GM23338 (cell line): Measurements from ENCODE around the gene NTRK1. TPM values are rescaled to one million over a fixed set of nuclear protein-coding genes. Genes with fewer than 3 reads are reported as not detected.
A peak's percentile ranks its signal among the peaks of the same experiment; 100 is the strongest.

Source experiments
- ATAC-seq: fragments of 200-7000 bp; cut with Tn5 transposase; 3 replicates; pipeline ENCODE4 v1.9.1; 2020
- DNase-seq: peaks from one replicate; pipeline ENCODE4 v3.0.0-alpha.2; 2015; ENCODE audit warnings: low spot score
- H2AFZ ChIP-seq: fragments of 200-600 bp; sonication (generic); 2 replicates; pipeline ENCODE4 v1.8.0; 2016; ENCODE audit warnings: antibody characterized with exemption, mild to moderate bottlenecking, moderate library complexity
- H3F3A ChIP-seq: fragments of 200-600 bp; sonication (generic); replicated peaks from 2 replicates; pipeline ENCODE4 v1.8.0; 2017; ENCODE audit warnings: antibody characterized with exemption, mixed run types, low read depth
- H3K27ac ChIP-seq: fragments of 200-600 bp; sonication (generic); 2 replicates; pipeline ENCODE4 v1.6.1; 2016; ENCODE audit warnings: low read depth
- H3K27me3 ChIP-seq: fragments of 200-600 bp; sonication (generic); 2 replicates; pipeline ENCODE4 v1.8.0; 2016; ENCODE audit warnings: mild to moderate bottlenecking, mixed run types, moderate library complexity; ENCODE audit not compliant: insufficient read depth
- H3K36me3 ChIP-seq: fragments of 200-600 bp; sonication (generic); 2 replicates; pipeline ENCODE4 v1.8.0; 2016; ENCODE audit warnings: mild to moderate bottlenecking; ENCODE audit not compliant: insufficient read depth
- H3K4me1 ChIP-seq: fragments of 200-600 bp; sonication (generic); 2 replicates; pipeline ENCODE4 v1.8.0; 2016; ENCODE audit warnings: mild to moderate bottlenecking, moderate library complexity; ENCODE audit not compliant: insufficient read depth
- H3K4me2 ChIP-seq: fragments of 200-600 bp; sonication (generic); 2 replicates; pipeline ENCODE4 v1.7.1; 2017; ENCODE audit warnings: mixed run types
- H3K4me3 ChIP-seq: fragments of 200-600 bp; sonication (generic); 2 replicates; pipeline ENCODE4 v1.6.1; 2016; ENCODE audit warnings: mixed run types
- H3K79me2 ChIP-seq: fragments of 200-600 bp; sonication (generic); replicated peaks from 2 replicates; pipeline ENCODE4 v1.8.0; 2017; ENCODE audit warnings: mild to moderate bottlenecking; ENCODE audit not compliant: insufficient read depth
- H3K9me2 ChIP-seq: fragments of 200-600 bp; sonication (generic); 2 replicates; pipeline ENCODE4 v1.8.0; 2017; ENCODE audit not compliant: insufficient read depth
- H4K20me1 ChIP-seq: fragments of 200-600 bp; sonication (generic); replicated peaks from 2 replicates; pipeline ENCODE4 v1.8.0; 2017; ENCODE audit warnings: mild to moderate bottlenecking; ENCODE audit not compliant: insufficient read depth
- H3K27ac Mint-ChIP-seq: 2 replicates; pipeline ENCODE4 v1.8.0; 2020; ENCODE audit warnings: inconsistent platforms, mild to moderate bottlenecking, moderate library complexity, mixed read lengths
- H3K27me3 Mint-ChIP-seq: 3 replicates; pipeline ENCODE4 v1.8.0; 2022; ENCODE audit warnings: low read depth, mild to moderate bottlenecking, moderate library complexity, mixed read lengths, inconsistent platforms; ENCODE audit not compliant: insufficient read depth, poor library complexity
- H3K36me3 Mint-ChIP-seq: 3 replicates; pipeline ENCODE4 v1.8.0; 2021; ENCODE audit warnings: low read depth, mild to moderate bottlenecking, inconsistent platforms, moderate library complexity, mixed read lengths
- H3K4me1 Mint-ChIP-seq: 3 replicates; pipeline ENCODE4 v1.8.0; 2020; ENCODE audit warnings: mild to moderate bottlenecking, inconsistent platforms, mixed read lengths
- H3K4me3 Mint-ChIP-seq: 3 replicates; pipeline ENCODE4 v1.8.0; 2021; ENCODE audit warnings: moderate library complexity, mild to moderate bottlenecking, inconsistent platforms, mixed read lengths
- H3K9me3 Mint-ChIP-seq: 3 replicates; pipeline ENCODE4 v1.8.0; 2020; ENCODE audit warnings: moderate library complexity, mild to moderate bottlenecking, inconsistent platforms, mixed read lengths
- CREB1 ChIP-seq: fragments of 250-450 bp; sonication (Bioruptor Pico); IDR thresholded peaks from 2 replicates; pipeline ENCODE4 v1.5.0; 2020; ENCODE audit warnings: low read depth, mild to moderate bottlenecking, moderate library complexity
- EZH2 ChIP-seq: fragments of 200-600 bp; sonication (generic); IDR thresholded peaks from one replicate; pipeline ENCODE4 v1.8.0; 2017; ENCODE audit warnings: antibody characterized with exemption, mild to moderate bottlenecking, low read depth; ENCODE audit not compliant: unreplicated experiment
- EZH2phosphoT487 ChIP-seq: fragments of 200-600 bp; sonication (generic); IDR thresholded peaks from one replicate; pipeline ENCODE4 v1.8.1; 2018; ENCODE audit warnings: antibody characterized with exemption; ENCODE audit not compliant: unreplicated experiment
- JUNB ChIP-seq: IDR thresholded peaks from one replicate; pipeline ENCODE4 v1.6.1; 2016; ENCODE audit warnings: antibody characterized with exemption; ENCODE audit not compliant: unreplicated experiment
- NANOG ChIP-seq: IDR thresholded peaks from 2 replicates; pipeline ENCODE4 v1.6.1; 2016; ENCODE audit warnings: antibody characterized with exemption, borderline replicate concordance
- POLR2AphosphoS5 ChIP-seq: IDR thresholded peaks from 2 replicates; pipeline ENCODE4 v1.6.1; 2016; ENCODE audit warnings: antibody characterized with exemption, low read depth
- STAT1 ChIP-seq: IDR thresholded peaks from one replicate; pipeline ENCODE4 v1.6.1; 2016; ENCODE audit warnings: antibody characterized with exemption; ENCODE audit not compliant: unreplicated experiment
- ZNF114 ChIP-seq: fragments of 250-450 bp; sonication (Bioruptor Pico); IDR thresholded peaks from 2 replicates; pipeline ENCODE4 v1.5.0; 2020; ENCODE audit warnings: mild to moderate bottlenecking, moderate library complexity
- polyA plus RNA-seq: library from polyadenylated mRNA; unstranded; fragments of >200 nt; fragmentation: Nextera tagmentation; extraction: Ambion mirVana; gene quantifications from 2 replicates; pipeline ENCODE4 v1.2.1, GENCODE V29; 2016
- total RNA-seq: library from RNA; depleted of rRNA; stranded (reverse); fragments of >200 nt; shearing (Covaris generic); gene quantifications from 2 replicates; pipeline ENCODE4 v1.2.3, GENCODE V29; 2014
- TF ChIP-seq, protein P1 (sequence below): IDR thresholded peaks from 2 replicates; pipeline ENCODE4 v1.6.1; 2016; ENCODE audit warnings: antibody characterized with exemption
- TF ChIP-seq, protein P2 (sequence below), 2 experiments: fragments of 200-600 bp in 1 of 2; sonication (generic) in 1 of 2; conservative IDR thresholded peaks; 2 replicates each; pipeline versions ENCODE4 v1.5.1 to v1.6.1; 2016 to 2017; ENCODE audit warnings: antibody characterized with exemption in 2 of 2, low read depth in 2 of 2, mild to moderate bottlenecking in 2 of 2, moderate library complexity in 1 of 2

NTRK1 gene
- total and polyA plus RNA-seq, 2 experiments from 2014 or later = 0.42 to 0.45 TPM

- Histone ChIP-seq H4K20me1 (no peaks in the 10 kb centered on the region), H3K4me1 (no peaks in the 10 kb centered on the region), H3K27me3 (peaks cover 16% of the 10 kb centered on the region; the same call in 1 of the 2 replicates), H3K27ac (no peak overlapping the region), H3K36me3 (no peaks in the 10 kb centered on the region), H3K4me3 (no peak overlapping the region), H2AFZ (no peak overlapping the region), H3K4me2 (no peak overlapping the region), H3K9me2 (no peaks in the 10 kb centered on the region), H3F3A (no peaks in the 10 kb centered on the region), H3K79me2 (no peaks in the 10 kb centered on the region)
- Mint-ChIP-seq H3K4me3 (no peak overlapping the region), H3K27me3 (peaks cover 10% of the 10 kb centered on the region), H3K4me1 (no peaks in the 10 kb centered on the region), H3K27ac (no peak overlapping the region), H3K36me3 (no peaks in the 10 kb centered on the region), H3K9me3 (no peaks in the 10 kb centered on the region)
- TF ChIP-seq NANOG (no peak), ZNF114 (CRISPR knock-in tag) (no peak), JUNB (no peak), EZH2phosphoT487 (no peak), STAT1 (no peak), POLR2AphosphoS5 (no peak), EZH2 (no peak)
- TF ChIP-seq, protein P1, sequence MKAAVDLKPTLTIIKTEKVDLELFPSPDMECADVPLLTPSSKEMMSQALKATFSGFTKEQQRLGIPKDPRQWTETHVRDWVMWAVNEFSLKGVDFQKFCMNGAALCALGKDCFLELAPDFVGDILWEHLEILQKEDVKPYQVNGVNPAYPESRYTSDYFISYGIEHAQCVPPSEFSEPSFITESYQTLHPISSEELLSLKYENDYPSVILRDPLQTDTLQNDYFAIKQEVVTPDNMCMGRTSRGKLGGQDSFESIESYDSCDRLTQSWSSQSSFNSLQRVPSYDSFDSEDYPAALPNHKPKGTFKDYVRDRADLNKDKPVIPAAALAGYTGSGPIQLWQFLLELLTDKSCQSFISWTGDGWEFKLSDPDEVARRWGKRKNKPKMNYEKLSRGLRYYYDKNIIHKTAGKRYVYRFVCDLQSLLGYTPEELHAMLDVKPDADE = no peak
- TF ChIP-seq, protein P2, sequence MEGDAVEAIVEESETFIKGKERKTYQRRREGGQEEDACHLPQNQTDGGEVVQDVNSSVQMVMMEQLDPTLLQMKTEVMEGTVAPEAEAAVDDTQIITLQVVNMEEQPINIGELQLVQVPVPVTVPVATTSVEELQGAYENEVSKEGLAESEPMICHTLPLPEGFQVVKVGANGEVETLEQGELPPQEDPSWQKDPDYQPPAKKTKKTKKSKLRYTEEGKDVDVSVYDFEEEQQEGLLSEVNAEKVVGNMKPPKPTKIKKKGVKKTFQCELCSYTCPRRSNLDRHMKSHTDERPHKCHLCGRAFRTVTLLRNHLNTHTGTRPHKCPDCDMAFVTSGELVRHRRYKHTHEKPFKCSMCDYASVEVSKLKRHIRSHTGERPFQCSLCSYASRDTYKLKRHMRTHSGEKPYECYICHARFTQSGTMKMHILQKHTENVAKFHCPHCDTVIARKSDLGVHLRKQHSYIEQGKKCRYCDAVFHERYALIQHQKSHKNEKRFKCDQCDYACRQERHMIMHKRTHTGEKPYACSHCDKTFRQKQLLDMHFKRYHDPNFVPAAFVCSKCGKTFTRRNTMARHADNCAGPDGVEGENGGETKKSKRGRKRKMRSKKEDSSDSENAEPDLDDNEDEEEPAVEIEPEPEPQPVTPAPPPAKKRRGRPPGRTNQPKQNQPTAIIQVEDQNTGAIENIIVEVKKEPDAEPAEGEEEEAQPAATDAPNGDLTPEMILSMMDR (conservative IDR thresholded peaks at IDR 0.05; ENCODE audit: low read depth in 2 of 2) = no peak; a peak in 1 of 4 replicates
- ATAC-seq (peak; percentile 69), DNase-seq (peak; percentile 40)
Measured at GRCh38 chr1:156832434-156832833, 28.2 kb upstream of the NTRK1 start.

DNA sequence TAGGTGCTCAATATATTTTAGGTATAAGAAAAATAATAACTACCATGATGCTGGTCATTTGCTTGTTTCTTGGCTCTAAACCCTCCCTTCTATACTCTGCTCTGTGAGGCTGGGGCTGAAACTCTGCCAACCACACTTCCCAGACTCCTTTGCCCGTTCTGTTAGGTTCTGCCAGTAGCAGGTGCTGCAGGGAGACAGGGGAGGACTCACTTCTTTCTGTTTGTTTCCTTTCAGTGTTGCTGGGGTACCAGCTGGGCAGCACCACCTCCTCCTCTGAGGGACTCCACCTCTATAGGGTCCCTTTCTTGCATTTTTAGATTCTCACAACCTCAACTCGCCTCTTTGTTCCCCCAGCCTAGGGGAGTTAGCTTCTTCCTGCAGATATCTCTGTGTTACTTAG, 27.1 kb upstream of the NTRK1 start:
- H3K27me3 Mint-ChIP-seq = peaks cover 12% of the 10 kb centered on the region
- TF ChIP-seq POLR2AphosphoS5 (no peak), EZH2 (no peak), STAT1 (no peak), CREB1 (no peak), EZH2phosphoT487 (no peak), NANOG (no peak), ZNF114 (CRISPR knock-in tag) (no peak)
- TF ChIP-seq, protein P2 (conservative IDR thresholded peaks at IDR 0.05; ENCODE audit: low read depth in 2 of 2) = no peak
- TF ChIP-seq, protein P1 = no peak

More for the DNA sequence above, 27.1 kb upstream of the NTRK1 start:
- no peak overlapping the region for H3K4me2 ChIP-seq
- H3K4me1 ChIP-seq = no peaks in the 10 kb centered on the region
- H3K27ac ChIP-seq = no peak overlapping the region
- Mint-ChIP-seq H3K27ac (no peak overlapping the region), H3K4me3 (no peak overlapping the region), H3K9me3 (no peaks in the 10 kb centered on the region), H3K36me3 (no peaks in the 10 kb centered on the region), H3K4me1 (no peaks in the 10 kb centered on the region; the same call in 2 of the 3 replicates)
- H3K9me2 ChIP-seq = no peaks in the 10 kb centered on the region
- H3K4me3 ChIP-seq = no peak overlapping the region
- H2AFZ ChIP-seq = no peak overlapping the region
- no peaks in the 10 kb centered on the region for H3K36me3 ChIP-seq
- H3K79me2 ChIP-seq = no peaks in the 10 kb centered on the region
- DNase-seq (no peak), ATAC-seq (no peak)
- no peaks in the 10 kb centered on the region for H4K20me1 ChIP-seq
- H3F3A ChIP-seq = no peaks in the 10 kb centered on the region
- H3K27me3 ChIP-seq = peaks cover 20% of the 10 kb centered on the region; the same call in 1 of the 2 replicates
